ENCODE measurements around the gene IL17RE. TPM values are rescaled to one million over a fixed set of nuclear protein-coding genes. Genes with fewer than 3 reads are reported as not detected.

IL17RE gene
- total and polyA plus RNA-seq, 2 of the 13 experiments (the other 11 are each of a cell fraction or from before 2014, with no cell fraction given) = 14.5 to 24.1 TPM

DNA sequence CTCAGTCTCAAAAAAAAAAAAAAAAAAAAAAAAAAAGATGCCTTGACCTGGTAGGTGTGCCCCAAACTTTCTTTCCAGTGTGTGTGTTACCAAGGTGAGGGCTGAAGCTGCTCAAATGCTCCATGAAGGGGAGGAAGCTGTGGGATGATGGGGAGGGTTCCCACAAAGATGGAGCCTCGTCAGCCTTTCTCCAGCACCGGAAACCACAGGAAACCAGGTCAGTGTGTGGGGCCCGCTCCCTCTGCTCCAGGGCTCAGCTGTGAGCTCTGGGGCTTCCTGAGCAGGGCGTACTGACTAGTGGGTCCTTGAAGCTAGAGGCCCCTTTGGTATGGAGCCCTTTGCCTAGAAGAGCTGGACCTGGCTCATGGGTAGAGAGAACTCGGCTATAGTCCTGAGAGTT is 681 bp upstream of the IL17RE start (continued):
- TF ChIP-seq, protein P1, sequence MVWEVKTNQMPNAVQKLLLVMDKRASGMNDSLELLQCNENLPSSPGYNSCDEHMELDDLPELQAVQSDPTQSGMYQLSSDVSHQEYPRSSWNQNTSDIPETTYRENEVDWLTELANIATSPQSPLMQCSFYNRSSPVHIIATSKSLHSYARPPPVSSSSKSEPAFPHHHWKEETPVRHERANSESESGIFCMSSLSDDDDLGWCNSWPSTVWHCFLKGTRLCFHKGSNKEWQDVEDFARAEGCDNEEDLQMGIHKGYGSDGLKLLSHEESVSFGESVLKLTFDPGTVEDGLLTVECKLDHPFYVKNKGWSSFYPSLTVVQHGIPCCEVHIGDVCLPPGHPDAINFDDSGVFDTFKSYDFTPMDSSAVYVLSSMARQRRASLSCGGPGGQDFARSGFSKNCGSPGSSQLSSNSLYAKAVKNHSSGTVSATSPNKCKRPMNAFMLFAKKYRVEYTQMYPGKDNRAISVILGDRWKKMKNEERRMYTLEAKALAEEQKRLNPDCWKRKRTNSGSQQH (CRISPR knock-in tag; IDR thresholded peaks at IDR 0.05; ENCODE audit: low read depth) = no peak
- TF ChIP-seq RCOR2 (CRISPR knock-in tag; IDR thresholded peaks at IDR 0.05) (peak; percentile 7; the same call in 1 of the 2 replicates), FOXK1 (CRISPR knock-in tag; IDR thresholded peaks at IDR 0.05; ENCODE audit: borderline replicate concordance, low read depth) (0 out of 2 replicates have a peak, but pooled peaks have one; percentile 12), ZNF333 (CRISPR knock-in tag; IDR thresholded peaks at IDR 0.05; ENCODE audit: borderline replicate concordance) (no peak), ZNF30 (CRISPR knock-in tag; IDR thresholded peaks at IDR 0.05) (no peak), ETV5 (CRISPR knock-in tag; IDR thresholded peaks at IDR 0.05; ENCODE audit: borderline replicate concordance) (peak; percentile 64; the same call in 1 of the 2 replicates), SIN3A (IDR thresholded peaks at IDR 0.05; ENCODE audit: borderline replicate concordance, low read depth, low read length) (no peak), ZNF296 (CRISPR knock-in tag; conservative IDR thresholded peaks at IDR 0.05) (no peak), ZIK1 (CRISPR knock-in tag; IDR thresholded peaks at IDR 0.05; ENCODE audit: borderline replicate concordance, low read depth) (peak; percentile 20; the same call in 1 of the 2 replicates), HMG20A (CRISPR knock-in tag; IDR thresholded peaks at IDR 0.05; ENCODE audit: borderline replicate concordance) (no peak), ATAD3A (CRISPR knock-in tag; IDR thresholded peaks at IDR 0.05) (no peak), NFKBIZ (CRISPR knock-in tag; IDR thresholded peaks at IDR 0.05) (no peak)
- TF ChIP-seq, protein P2, sequence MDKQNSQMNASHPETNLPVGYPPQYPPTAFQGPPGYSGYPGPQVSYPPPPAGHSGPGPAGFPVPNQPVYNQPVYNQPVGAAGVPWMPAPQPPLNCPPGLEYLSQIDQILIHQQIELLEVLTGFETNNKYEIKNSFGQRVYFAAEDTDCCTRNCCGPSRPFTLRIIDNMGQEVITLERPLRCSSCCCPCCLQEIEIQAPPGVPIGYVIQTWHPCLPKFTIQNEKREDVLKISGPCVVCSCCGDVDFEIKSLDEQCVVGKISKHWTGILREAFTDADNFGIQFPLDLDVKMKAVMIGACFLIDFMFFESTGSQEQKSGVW (CRISPR knock-in tag; IDR thresholded peaks at IDR 0.05; ENCODE audit: borderline replicate concordance) = no peak
- TF ChIP-seq, protein P3, sequence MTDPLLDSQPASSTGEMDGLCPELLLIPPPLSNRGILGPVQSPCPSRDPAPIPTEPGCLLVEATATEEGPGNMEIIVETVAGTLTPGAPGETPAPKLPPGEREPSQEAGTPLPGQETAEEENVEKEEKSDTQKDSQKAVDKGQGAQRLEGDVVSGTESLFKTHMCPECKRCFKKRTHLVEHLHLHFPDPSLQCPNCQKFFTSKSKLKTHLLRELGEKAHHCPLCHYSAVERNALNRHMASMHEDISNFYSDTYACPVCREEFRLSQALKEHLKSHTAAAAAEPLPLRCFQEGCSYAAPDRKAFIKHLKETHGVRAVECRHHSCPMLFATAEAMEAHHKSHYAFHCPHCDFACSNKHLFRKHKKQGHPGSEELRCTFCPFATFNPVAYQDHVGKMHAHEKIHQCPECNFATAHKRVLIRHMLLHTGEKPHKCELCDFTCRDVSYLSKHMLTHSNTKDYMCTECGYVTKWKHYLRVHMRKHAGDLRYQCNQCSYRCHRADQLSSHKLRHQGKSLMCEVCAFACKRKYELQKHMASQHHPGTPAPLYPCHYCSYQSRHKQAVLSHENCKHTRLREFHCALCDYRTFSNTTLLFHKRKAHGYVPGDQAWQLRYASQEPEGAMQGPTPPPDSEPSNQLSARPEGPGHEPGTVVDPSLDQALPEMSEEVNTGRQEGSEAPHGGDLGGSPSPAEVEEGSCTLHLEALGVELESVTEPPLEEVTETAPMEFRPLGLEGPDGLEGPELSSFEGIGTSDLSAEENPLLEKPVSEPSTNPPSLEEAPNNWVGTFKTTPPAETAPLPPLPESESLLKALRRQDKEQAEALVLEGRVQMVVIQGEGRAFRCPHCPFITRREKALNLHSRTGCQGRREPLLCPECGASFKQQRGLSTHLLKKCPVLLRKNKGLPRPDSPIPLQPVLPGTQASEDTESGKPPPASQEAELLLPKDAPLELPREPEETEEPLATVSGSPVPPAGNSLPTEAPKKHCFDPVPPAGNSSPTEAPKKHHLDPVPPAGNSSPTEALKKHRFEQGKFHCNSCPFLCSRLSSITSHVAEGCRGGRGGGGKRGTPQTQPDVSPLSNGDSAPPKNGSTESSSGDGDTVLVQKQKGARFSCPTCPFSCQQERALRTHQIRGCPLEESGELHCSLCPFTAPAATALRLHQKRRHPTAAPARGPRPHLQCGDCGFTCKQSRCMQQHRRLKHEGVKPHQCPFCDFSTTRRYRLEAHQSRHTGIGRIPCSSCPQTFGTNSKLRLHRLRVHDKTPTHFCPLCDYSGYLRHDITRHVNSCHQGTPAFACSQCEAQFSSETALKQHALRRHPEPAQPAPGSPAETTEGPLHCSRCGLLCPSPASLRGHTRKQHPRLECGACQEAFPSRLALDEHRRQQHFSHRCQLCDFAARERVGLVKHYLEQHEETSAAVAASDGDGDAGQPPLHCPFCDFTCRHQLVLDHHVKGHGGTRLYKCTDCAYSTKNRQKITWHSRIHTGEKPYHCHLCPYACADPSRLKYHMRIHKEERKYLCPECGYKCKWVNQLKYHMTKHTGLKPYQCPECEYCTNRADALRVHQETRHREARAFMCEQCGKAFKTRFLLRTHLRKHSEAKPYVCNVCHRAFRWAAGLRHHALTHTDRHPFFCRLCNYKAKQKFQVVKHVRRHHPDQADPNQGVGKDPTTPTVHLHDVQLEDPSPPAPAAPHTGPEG (CRISPR knock-in tag; IDR thresholded peaks at IDR 0.05) = no peak
- TF ChIP-seq, protein P4, sequence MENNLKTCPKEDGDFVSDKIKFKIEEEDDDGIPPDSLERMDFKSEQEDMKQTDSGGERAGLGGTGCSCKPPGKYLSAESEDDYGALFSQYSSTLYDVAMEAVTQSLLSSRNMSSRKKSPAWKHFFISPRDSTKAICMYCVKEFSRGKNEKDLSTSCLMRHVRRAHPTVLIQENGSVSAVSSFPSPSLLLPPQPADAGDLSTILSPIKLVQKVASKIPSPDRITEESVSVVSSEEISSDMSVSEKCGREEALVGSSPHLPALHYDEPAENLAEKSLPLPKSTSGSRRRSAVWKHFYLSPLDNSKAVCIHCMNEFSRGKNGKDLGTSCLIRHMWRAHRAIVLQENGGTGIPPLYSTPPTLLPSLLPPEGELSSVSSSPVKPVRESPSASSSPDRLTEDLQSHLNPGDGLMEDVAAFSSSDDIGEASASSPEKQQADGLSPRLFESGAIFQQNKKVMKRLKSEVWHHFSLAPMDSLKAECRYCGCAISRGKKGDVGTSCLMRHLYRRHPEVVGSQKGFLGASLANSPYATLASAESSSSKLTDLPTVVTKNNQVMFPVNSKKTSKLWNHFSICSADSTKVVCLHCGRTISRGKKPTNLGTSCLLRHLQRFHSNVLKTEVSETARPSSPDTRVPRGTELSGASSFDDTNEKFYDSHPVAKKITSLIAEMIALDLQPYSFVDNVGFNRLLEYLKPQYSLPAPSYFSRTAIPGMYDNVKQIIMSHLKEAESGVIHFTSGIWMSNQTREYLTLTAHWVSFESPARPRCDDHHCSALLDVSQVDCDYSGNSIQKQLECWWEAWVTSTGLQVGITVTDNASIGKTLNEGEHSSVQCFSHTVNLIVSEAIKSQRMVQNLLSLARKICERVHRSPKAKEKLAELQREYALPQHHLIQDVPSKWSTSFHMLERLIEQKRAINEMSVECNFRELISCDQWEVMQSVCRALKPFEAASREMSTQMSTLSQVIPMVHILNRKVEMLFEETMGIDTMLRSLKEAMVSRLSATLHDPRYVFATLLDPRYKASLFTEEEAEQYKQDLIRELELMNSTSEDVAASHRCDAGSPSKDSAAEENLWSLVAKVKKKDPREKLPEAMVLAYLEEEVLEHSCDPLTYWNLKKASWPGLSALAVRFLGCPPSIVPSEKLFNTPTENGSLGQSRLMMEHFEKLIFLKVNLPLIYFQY (CRISPR knock-in tag; IDR thresholded peaks at IDR 0.05; ENCODE audit: borderline replicate concordance) = no peak

All from HepG2 (cell line).